ENCODE measurements around the gene OR2T2.
"Not testable (repeated sequence)": the region's sequence is repeated elsewhere in the genome, so short reads cannot be mapped to it uniquely, and the experiment has no call there.

GRCh38 chr1:248488289-248488688 lies 42.9 kb downstream of the OR2T2 start, which contains the start of gene OR2T5:
- TF ChIP-seq CTCF (conservative IDR thresholded peaks at IDR 0.05; ENCODE audit: low read depth, low read length); EZH2 (IDR thresholded peaks at IDR 0.05; ENCODE audit: low read length, unreplicated experiment); EZH2phosphoT487 (IDR thresholded peaks at IDR 0.05; ENCODE audit: borderline replicate concordance, low read length): not testable (repeated sequence)
